Measurements from ENCODE around the gene TMEM170A. TPM values are rescaled to one million over a fixed set of nuclear protein-coding genes. Genes with fewer than 3 reads are reported as not detected.
A peak's percentile ranks its signal among the peaks of the same experiment; 100 is the strongest.
"Not testable (repeated sequence)": the region's sequence is repeated elsewhere in the genome, so short reads cannot be mapped to it uniquely, and the experiment has no call there.

The TMEM170A gene
- total RNA-seq, 4 donors from 2014 or later = 22.4 to 38.3 (median 29.8) TPM

DNA sequence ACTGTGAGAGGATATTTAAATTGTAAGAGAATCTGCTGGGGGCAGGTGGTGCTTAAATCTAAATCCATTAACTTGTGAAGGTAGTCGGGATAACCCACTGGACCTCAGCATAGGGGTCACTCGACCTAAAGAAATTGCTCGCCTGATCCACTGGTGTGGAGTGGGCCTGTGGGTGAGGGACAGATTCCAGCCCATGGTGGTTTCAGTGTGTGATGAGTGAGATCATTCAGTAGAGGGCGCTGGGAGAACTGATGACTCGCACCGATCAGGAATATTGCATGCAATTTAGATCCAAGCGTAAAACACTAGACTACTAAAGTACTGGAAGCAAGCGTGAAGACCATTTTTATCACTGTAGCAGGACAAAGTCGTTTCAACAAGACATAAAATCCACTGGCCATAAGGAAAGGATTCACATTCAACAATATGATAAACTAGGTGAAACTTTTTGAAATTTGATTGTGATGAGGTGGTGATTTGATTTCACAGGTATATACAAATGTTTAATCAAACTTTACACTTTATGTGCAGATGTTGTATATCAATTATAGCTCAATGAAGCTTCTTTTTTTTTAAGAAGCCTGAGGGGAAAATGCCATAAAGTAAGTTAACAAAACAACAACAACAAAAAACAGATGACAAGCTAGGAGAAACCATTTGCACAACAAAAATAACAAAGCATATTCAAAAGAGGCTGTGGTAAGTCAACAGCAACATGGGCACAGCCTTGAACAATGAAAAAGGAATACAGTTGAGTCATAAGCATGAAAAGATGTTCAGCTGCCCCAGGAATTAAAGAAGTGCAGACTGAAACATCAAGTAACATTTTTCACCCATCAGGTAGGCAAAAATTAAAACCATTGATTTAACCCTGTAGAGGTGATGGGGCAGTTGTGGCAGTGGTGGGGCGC, 7.5 kb upstream of the TMEM170A start:
- peak; percentile 92 for ATAC-seq (ENCODE audit: low FRiP score)

GRCh38 chr16:75466760-75467159, 2.3 kb upstream of the TMEM170A start:
- TF ChIP-seq CTCF (IDR thresholded peaks at IDR 0.05) = no peak
- no peak for DNase-seq (ENCODE audit: low spot score)
- ATAC-seq (ENCODE audit: low FRiP score) = no peak

More for the DNA sequence above, 7.5 kb upstream of the TMEM170A start:
- TF ChIP-seq CTCF (IDR thresholded peaks at IDR 0.05) = peak in 1 of 3 donors; percentile 56
- no peak for DNase-seq (ENCODE audit: low spot score)

GRCh38 chr16:75463389-75464121, 934 bp downstream of the TMEM170A start:
- peak; percentile 22 for ATAC-seq (ENCODE audit: low FRiP score)
- not testable (repeated sequence) for DNase-seq (ENCODE audit: low spot score)

DNA sequence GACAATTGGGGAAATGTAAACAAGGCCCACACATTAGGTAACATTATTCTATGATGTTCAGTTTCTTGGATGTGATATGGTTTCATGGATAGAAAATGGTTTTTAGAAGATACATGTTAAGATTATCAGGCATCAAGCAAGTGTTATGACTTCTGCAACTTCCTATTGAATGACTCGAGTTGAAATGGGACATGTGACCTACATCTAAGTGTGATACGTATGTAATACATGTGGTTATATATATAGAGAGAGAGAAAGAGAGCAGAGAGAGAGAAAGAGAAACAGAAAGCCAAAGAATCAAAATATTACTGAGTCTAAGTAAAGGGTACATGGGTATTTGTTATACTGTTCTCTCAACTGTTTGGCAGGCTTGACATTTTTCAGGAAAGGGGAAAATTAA, 1.7 kb downstream of the TMEM170A start:
- no peak for TF ChIP-seq CTCF (IDR thresholded peaks at IDR 0.05)
- ATAC-seq (ENCODE audit: low FRiP score) (no peak), DNase-seq (ENCODE audit: low spot score) (no peak)

DNA sequence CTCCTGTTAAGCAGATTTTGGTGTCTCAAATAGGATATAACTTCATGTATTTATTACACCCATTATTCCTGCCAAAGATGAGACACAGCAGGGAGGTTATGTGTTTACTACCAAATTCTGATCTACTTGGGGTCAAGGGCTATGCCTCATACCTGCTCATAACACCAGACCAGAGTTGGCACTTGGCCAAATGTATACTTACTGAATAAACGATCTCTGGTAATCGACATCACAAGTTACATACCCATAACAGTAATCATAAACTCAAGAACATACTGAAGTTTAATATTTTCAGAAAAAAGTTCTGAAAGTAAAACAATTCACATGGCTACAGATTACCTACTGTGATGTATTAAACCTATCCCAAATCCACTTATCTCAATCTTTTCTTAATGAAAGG, 2.9 kb downstream of the TMEM170A start:
- DNase-seq (ENCODE audit: low spot score) (no peak), ATAC-seq (ENCODE audit: low FRiP score) (no peak)
- TF ChIP-seq CTCF (IDR thresholded peaks at IDR 0.05) = no peak

- DNase-seq (ENCODE audit: low spot score) = no peak
- TF ChIP-seq CTCF (IDR thresholded peaks at IDR 0.05) = no peak
- ATAC-seq (ENCODE audit: low FRiP score) = no peak
Measured at GRCh38 chr16:75460446-75460845, 4.0 kb downstream of the TMEM170A start.

GRCh38 chr16:75459691-75460090, 4.8 kb downstream of the TMEM170A start:
- ATAC-seq (ENCODE audit: low FRiP score) (no peak), DNase-seq (ENCODE audit: low spot score) (no peak)
- no peak for TF ChIP-seq CTCF (IDR thresholded peaks at IDR 0.05)

Measured in omental fat pad (tissue), 4 donors.